Measurements from ENCODE around the gene MBOAT1.

Gene MBOAT1

GRCh38 chr6:20234136-20234535 lies 21.9 kb upstream of the MBOAT1 start:
- H3K4me3 ChIP-seq (ENCODE audit: low read depth, low read length) = no peak overlapping the region
- no peak for TF ChIP-seq CTCF (IDR thresholded peaks at IDR 0.05; ENCODE audit: low read depth, low read length, missing control alignments)
- DNase-seq (ENCODE audit: low read depth) = no peak
- in situ Hi-C loops (cut with HindIII; ENCODE audit: low sequenced_read_pairs) = no loop called here

- DNase-seq (ENCODE audit: low read depth) = no peak
- in situ Hi-C loops (cut with HindIII; ENCODE audit: low sequenced_read_pairs) = no loop called here
- no peak for TF ChIP-seq CTCF (IDR thresholded peaks at IDR 0.05; ENCODE audit: low read depth, low read length, missing control alignments)
- H3K4me3 ChIP-seq (ENCODE audit: low read depth, low read length) = no peak overlapping the region
Observed at GRCh38 chr6:20233007-20233730, 20.9 kb upstream of the MBOAT1 start.

- DNase-seq (ENCODE audit: low read depth) = no peak
- in situ Hi-C loops (cut with HindIII; ENCODE audit: low sequenced_read_pairs) = no loop called here
- H3K4me3 ChIP-seq (ENCODE audit: low read depth, low read length) = no peak overlapping the region
- TF ChIP-seq CTCF (IDR thresholded peaks at IDR 0.05; ENCODE audit: low read depth, low read length, missing control alignments) = no peak
Observed at GRCh38 chr6:20232188-20232587, 19.9 kb upstream of the MBOAT1 start.

GRCh38 chr6:20230401-20231119 lies 18.3 kb upstream of the MBOAT1 start:
- no peak for DNase-seq (ENCODE audit: low read depth)
- H3K4me3 ChIP-seq (ENCODE audit: low read depth, low read length) = no peak overlapping the region
- no peak for TF ChIP-seq CTCF (IDR thresholded peaks at IDR 0.05; ENCODE audit: low read depth, low read length, missing control alignments)
- in situ Hi-C loops (cut with HindIII; ENCODE audit: low sequenced_read_pairs) = no loop called here

- H3K4me3 ChIP-seq (ENCODE audit: low read depth, low read length) = no peak overlapping the region
- in situ Hi-C loops (cut with HindIII; ENCODE audit: low sequenced_read_pairs) = no loop called here
- no peak for DNase-seq (ENCODE audit: low read depth)
Observed at GRCh38 chr6:20229881-20230280, 17.6 kb upstream of the MBOAT1 start.

GRCh38 chr6:20227350-20227749 lies 15.1 kb upstream of the MBOAT1 start:
- in situ Hi-C loops (cut with HindIII; ENCODE audit: low sequenced_read_pairs) = no loop called here
- no peak overlapping the region for H3K4me3 ChIP-seq (ENCODE audit: low read depth, low read length)
- no peak for DNase-seq (ENCODE audit: low read depth)
- no peak for TF ChIP-seq CTCF (IDR thresholded peaks at IDR 0.05; ENCODE audit: low read depth, low read length, missing control alignments)

More at GRCh38 chr6:20229881-20230280, 17.6 kb upstream of the MBOAT1 start:
- TF ChIP-seq CTCF (IDR thresholded peaks at IDR 0.05; ENCODE audit: low read depth, low read length, missing control alignments) = no peak
